Osteocyte (in vitro differentiated cells): ENCODE results near the gene RAB3C. TPM values are rescaled to one million over a fixed set of nuclear protein-coding genes. Genes with fewer than 3 reads are reported as not detected.

Experiments used
- DNase-seq: peaks from one replicate; pipeline ENCODE4 v3.0.0; 2021; ENCODE audit warnings: mixed read lengths; ENCODE audit not compliant: unreplicated experiment; ENCODE audit errors: extremely low spot score
- H3K27ac Mint-ChIP-seq: one replicate; pipeline ENCODE4 v1.8.0; 2021; ENCODE audit warnings: mild to moderate bottlenecking, mixed read lengths; ENCODE audit not compliant: unreplicated experiment
- H3K27me3 Mint-ChIP-seq: one replicate; pipeline ENCODE4 v1.8.0; 2021; ENCODE audit warnings: mixed read lengths; ENCODE audit not compliant: unreplicated experiment
- H3K36me3 Mint-ChIP-seq: one replicate; pipeline ENCODE4 v1.8.0; 2021; ENCODE audit warnings: mixed read lengths; ENCODE audit not compliant: unreplicated experiment
- H3K4me1 Mint-ChIP-seq: one replicate; pipeline ENCODE4 v1.8.0; 2021; ENCODE audit warnings: mixed read lengths; ENCODE audit not compliant: unreplicated experiment
- H3K4me3 Mint-ChIP-seq: one replicate; pipeline ENCODE4 v1.8.0; 2021; ENCODE audit warnings: mild to moderate bottlenecking, moderate library complexity, mixed read lengths; ENCODE audit not compliant: unreplicated experiment
- H3K9me3 Mint-ChIP-seq: one replicate; pipeline ENCODE4 v1.8.0; 2021; ENCODE audit warnings: mixed read lengths; ENCODE audit not compliant: unreplicated experiment
- CTCF ChIP-seq: fragments of 200-600 bp; sonication (generic); IDR thresholded peaks from 2 replicates; pipeline ENCODE4 v1.5.0; 2021; ENCODE audit warnings: antibody characterized with exemption, mild to moderate bottlenecking, moderate library complexity
- total RNA-seq: library from RNA; stranded (reverse); gene quantifications from 2 replicates; pipeline ENCODE4 v1.2.1, GENCODE V29; 2021

Gene RAB3C
- total RNA-seq, 1 donor from 2014 or later = not detected

- Mint-ChIP-seq H3K9me3 (no peaks in the 10 kb centered on the region), H3K27ac (no peak overlapping the region), H3K36me3 (no peaks in the 10 kb centered on the region), H3K4me3 (no peak overlapping the region), H3K27me3 (peaks cover 18% of the 10 kb centered on the region), H3K4me1 (no peaks in the 10 kb centered on the region)
- no peak for TF ChIP-seq CTCF
- no peak for DNase-seq
Observed at GRCh38 chr5:58629271-58630159, 46.6 kb downstream of the RAB3C start.

DNA sequence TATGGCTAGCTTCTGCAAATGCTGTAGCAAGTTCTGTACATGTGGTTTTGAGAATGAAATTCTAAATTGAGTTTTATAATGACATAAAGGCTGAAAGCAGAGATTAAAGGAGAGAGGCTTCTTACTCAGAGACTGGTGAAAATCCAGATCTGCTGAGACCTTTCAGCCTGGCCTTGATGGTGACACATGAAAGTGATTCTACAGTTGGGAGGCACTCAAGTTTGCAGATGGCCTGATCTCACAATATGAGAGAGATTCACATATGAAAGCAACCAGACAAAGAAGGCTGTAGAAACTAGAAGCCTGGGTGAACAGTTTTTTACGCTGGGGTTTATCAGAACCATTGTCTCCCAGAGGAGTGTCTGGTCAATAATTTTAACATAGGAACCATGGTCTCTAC, 49.0 kb downstream of the RAB3C start:
- H3K27ac Mint-ChIP-seq = no peak overlapping the region
- no peaks in the 10 kb centered on the region for H3K36me3 Mint-ChIP-seq
- peaks cover 26% of the 10 kb centered on the region for H3K27me3 Mint-ChIP-seq
- no peak for TF ChIP-seq CTCF
- no peaks in the 10 kb centered on the region for H3K9me3 Mint-ChIP-seq
- no peak for DNase-seq
- H3K4me3 Mint-ChIP-seq = no peak overlapping the region
- H3K4me1 Mint-ChIP-seq = no peaks in the 10 kb centered on the region

DNA sequence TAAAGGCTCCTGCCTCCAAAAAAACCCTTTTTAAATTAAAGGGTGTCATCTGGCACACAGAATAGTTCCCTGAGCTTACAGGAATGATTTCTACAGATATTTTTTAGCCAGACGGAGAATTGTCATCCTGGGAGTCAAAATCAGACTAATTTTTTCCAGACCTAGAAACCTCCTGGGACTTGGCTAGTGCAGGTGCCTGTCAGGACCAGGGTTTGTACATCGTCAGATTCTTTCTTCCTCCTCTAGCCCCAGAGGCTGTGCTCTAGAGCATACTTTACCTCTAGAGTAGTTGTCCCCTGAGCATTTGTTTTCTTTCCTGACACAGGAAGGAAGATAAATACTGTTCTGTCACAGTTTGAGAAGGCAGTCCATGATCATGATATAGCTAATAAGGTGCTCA, 52.5 kb downstream of the RAB3C start:
- TF ChIP-seq CTCF = no peak
- H3K27me3 Mint-ChIP-seq = peaks cover 28% of the 10 kb centered on the region
- H3K4me1 Mint-ChIP-seq = no peaks in the 10 kb centered on the region
- H3K36me3 Mint-ChIP-seq = no peaks in the 10 kb centered on the region
- no peak for DNase-seq
- H3K4me3 Mint-ChIP-seq = no peak overlapping the region
- no peaks in the 10 kb centered on the region for H3K9me3 Mint-ChIP-seq
- H3K27ac Mint-ChIP-seq = no peak overlapping the region

DNA sequence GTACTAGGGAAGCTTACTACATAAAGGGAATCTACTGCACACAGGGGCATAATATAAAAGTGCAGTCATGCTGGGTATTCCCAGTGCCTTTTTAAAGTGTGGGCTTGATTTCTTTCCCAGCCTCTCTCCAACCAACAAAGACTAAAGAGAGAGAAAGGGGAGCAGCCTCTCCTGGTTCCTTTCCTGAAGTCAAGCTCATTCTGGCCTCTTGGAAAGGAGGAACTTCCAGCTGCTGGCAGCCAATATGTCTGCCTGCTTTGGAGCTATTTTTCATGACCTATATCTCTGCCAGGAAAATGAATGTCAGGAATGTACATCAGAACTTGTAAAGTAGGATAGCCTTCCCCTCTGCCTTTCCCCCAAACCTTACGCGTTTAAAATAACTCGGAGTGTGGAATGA, 57.1 kb downstream of the RAB3C start:
- no peaks in the 10 kb centered on the region for H3K36me3 Mint-ChIP-seq
- H3K27ac Mint-ChIP-seq = no peak overlapping the region
- H3K9me3 Mint-ChIP-seq = no peaks in the 10 kb centered on the region
- no peak overlapping the region for H3K4me3 Mint-ChIP-seq
- peaks cover 19% of the 10 kb centered on the region for H3K27me3 Mint-ChIP-seq
- no peaks in the 10 kb centered on the region for H3K4me1 Mint-ChIP-seq
- no peak for DNase-seq
- no peak for TF ChIP-seq CTCF

DNA sequence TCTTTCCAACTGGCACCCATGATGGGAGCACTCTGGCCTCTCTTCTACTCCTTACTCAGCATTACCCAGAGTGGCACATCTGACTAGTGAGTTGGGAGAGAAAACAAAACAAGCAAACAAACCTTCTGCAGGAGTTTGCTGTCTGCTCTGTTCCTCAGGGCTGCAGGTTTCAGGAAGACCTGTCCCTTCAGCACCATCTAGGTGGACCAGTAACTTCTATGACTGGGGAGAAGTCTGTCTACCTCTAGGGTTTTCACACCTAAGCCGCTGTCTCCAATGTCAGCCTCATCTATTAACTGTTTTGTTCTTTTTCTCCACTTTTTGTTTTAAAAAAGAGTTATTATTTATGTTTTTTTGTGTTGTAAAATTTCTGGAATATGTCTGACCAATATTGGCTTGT, 58.7 kb downstream of the RAB3C start:
- no peak for TF ChIP-seq CTCF
- no peaks in the 10 kb centered on the region for H3K36me3 Mint-ChIP-seq
- no peak overlapping the region for H3K27ac Mint-ChIP-seq

More for the DNA sequence above, 58.7 kb downstream of the RAB3C start:
- no peak overlapping the region for H3K4me3 Mint-ChIP-seq
- DNase-seq = no peak
- H3K4me1 Mint-ChIP-seq = no peaks in the 10 kb centered on the region
- no peaks in the 10 kb centered on the region for H3K9me3 Mint-ChIP-seq
- H3K27me3 Mint-ChIP-seq = peaks cover 12% of the 10 kb centered on the region
